Osteoblast (primary cell): ENCODE data around the gene WDR88. TPM values are rescaled to one million over a fixed set of nuclear protein-coding genes. Genes with fewer than 3 reads are reported as not detected.

Source experiments
- DNase-seq: peaks from one replicate; pipeline ENCODE4 v3.0.0; 2011; ENCODE audit warnings: low spot score, mixed read lengths; ENCODE audit not compliant: insufficient read length; ENCODE audit errors: missing footprints
- H2AFZ ChIP-seq: 2 replicates; pipeline ENCODE4 v1.6.0; 2011; ENCODE audit warnings: mild to moderate bottlenecking, low read length
- H3K27ac ChIP-seq: 2 replicates; pipeline ENCODE4 v1.5.1; 2011; ENCODE audit warnings: mild to moderate bottlenecking, low read depth, low read length, moderate library complexity
- H3K27me3 ChIP-seq: 2 replicates; pipeline ENCODE4 v1.6.0; 2012; ENCODE audit warnings: mild to moderate bottlenecking, control low read depth, inconsistent platforms, low read length, moderate library complexity; ENCODE audit not compliant: insufficient read depth
- H3K36me3 ChIP-seq: 2 replicates; pipeline ENCODE4 v1.5.1; 2011; ENCODE audit warnings: mild to moderate bottlenecking, low read length, control low read depth, moderate library complexity; ENCODE audit not compliant: insufficient read depth
- H3K4me1 ChIP-seq: 2 replicates; pipeline ENCODE4 v1.5.1; 2011; ENCODE audit warnings: mild to moderate bottlenecking, low read length, control low read depth, moderate library complexity; ENCODE audit not compliant: insufficient read depth
- H3K4me2 ChIP-seq: 2 replicates; pipeline ENCODE4 v1.6.0; 2011; ENCODE audit warnings: mild to moderate bottlenecking, low read length; ENCODE audit not compliant: insufficient read depth
- H3K4me3 ChIP-seq: fragments of 200-600 bp; sonication (generic); 3 replicates; pipeline ENCODE4 v1.5.1; 2012; ENCODE audit warnings: mild to moderate bottlenecking, low read length, inconsistent platforms; ENCODE audit not compliant: insufficient read depth
- H3K79me2 ChIP-seq: 2 replicates; pipeline ENCODE4 v1.6.0; 2012; ENCODE audit warnings: mild to moderate bottlenecking, low read length, control low read depth, inconsistent platforms; ENCODE audit not compliant: insufficient read depth
- H3K9me3 ChIP-seq: 2 replicates; pipeline ENCODE4 v1.5.1; 2011; ENCODE audit warnings: low read depth, low read length, control low read depth
- H4K20me1 ChIP-seq: 2 replicates; pipeline ENCODE4 v1.6.0; 2012; ENCODE audit warnings: mild to moderate bottlenecking, low read length, control low read depth; ENCODE audit not compliant: insufficient read depth
- total RNA-seq: library from RNA; depleted of rRNA; stranded (reverse); fragments of >200 nt; gene quantifications from 2 replicates; pipeline ENCODE4 v1.2.3, GENCODE V29; 2012
- TF ChIP-seq, protein P1 (sequence below): IDR thresholded peaks from 2 replicates; pipeline ENCODE4 v1.5.1; 2011; ENCODE audit warnings: mild to moderate bottlenecking, low read depth, low read length, moderate library complexity; ENCODE audit errors: extremely low read depth

Gene WDR88
- total RNA-seq, 1 donor: not detected

DNA sequence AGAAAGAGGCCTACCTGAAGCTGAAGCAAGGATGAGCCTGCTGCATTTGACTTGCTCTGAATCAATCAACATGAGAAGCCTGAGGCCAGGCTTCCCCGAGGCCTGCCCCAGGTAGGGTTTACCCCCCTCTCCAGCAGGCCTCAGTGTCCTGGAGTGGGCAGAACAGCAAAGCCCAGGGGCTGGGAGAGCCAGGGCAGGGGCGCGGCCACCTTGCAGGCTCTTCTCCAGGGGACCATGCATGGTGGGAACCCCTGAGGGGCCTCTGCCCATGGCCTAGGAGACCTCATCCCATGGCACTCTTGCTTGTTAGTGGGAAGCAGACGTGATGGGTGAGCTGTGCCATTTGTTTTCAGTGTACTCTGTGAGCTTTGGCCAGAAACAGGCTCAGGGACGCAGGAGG is 42.3 kb downstream of the WDR88 start:
- no peak overlapping the region for H2AFZ ChIP-seq
- no peak overlapping the region for H3K4me2 ChIP-seq
- DNase-seq: no peak
- H3K9me3 ChIP-seq: no peaks in the 10 kb centered on the region
- TF ChIP-seq, protein P1, sequence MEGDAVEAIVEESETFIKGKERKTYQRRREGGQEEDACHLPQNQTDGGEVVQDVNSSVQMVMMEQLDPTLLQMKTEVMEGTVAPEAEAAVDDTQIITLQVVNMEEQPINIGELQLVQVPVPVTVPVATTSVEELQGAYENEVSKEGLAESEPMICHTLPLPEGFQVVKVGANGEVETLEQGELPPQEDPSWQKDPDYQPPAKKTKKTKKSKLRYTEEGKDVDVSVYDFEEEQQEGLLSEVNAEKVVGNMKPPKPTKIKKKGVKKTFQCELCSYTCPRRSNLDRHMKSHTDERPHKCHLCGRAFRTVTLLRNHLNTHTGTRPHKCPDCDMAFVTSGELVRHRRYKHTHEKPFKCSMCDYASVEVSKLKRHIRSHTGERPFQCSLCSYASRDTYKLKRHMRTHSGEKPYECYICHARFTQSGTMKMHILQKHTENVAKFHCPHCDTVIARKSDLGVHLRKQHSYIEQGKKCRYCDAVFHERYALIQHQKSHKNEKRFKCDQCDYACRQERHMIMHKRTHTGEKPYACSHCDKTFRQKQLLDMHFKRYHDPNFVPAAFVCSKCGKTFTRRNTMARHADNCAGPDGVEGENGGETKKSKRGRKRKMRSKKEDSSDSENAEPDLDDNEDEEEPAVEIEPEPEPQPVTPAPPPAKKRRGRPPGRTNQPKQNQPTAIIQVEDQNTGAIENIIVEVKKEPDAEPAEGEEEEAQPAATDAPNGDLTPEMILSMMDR: no peak
- H3K4me1 ChIP-seq: peaks cover 25% of the 10 kb centered on the region
- H3K4me3 ChIP-seq: no peak overlapping the region
- no peaks in the 10 kb centered on the region for H3K36me3 ChIP-seq
- no peaks in the 10 kb centered on the region for H4K20me1 ChIP-seq
- H3K79me2 ChIP-seq: peaks cover 12% of the 10 kb centered on the region
- no peaks in the 10 kb centered on the region for H3K27me3 ChIP-seq
- H3K27ac ChIP-seq: no peak overlapping the region

DNA sequence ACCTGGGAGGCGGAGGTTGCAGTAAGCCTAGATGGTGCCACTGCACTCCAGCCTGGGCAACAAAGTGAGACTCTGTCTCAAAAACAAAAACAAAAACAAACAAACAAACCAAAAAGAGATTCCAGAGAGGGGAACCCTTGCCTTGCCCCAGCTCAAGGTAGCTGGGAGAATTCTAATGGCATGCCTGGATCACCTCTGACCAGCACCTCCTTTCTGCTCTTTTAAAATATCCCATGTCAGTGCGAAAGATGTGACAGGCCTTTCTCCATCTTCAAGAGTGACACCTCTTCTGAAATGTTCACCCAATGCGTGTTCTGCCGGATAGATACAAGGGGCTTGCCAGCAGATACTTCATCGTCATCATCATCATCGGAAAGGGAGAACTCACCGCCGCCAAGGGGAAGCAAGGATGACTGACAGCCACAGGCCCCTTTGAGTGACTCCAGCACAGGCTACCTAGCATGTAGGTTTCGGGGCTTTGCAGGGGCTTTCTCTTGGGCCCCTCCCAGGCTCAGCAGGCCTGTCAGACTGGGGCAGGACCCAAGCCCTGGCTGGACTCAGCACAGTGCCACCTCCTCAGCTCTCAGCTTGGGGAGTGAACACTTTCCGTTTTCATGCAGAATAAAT is 43.4 kb downstream of the WDR88 start:
- H2AFZ ChIP-seq: no peak overlapping the region
- no peaks in the 10 kb centered on the region for H3K9me3 ChIP-seq
- peaks cover 12% of the 10 kb centered on the region for H3K79me2 ChIP-seq
- H3K27ac ChIP-seq: no peak overlapping the region
- TF ChIP-seq, protein P1: no peak
- peaks cover 25% of the 10 kb centered on the region for H3K4me1 ChIP-seq
- no peaks in the 10 kb centered on the region for H3K27me3 ChIP-seq
- DNase-seq: no peak
- H3K4me3 ChIP-seq: peak overlapping the region; percentile 89
- no peaks in the 10 kb centered on the region for H4K20me1 ChIP-seq
- no peaks in the 10 kb centered on the region for H3K36me3 ChIP-seq
- peak overlapping the region; percentile 93 for H3K4me2 ChIP-seq

DNA sequence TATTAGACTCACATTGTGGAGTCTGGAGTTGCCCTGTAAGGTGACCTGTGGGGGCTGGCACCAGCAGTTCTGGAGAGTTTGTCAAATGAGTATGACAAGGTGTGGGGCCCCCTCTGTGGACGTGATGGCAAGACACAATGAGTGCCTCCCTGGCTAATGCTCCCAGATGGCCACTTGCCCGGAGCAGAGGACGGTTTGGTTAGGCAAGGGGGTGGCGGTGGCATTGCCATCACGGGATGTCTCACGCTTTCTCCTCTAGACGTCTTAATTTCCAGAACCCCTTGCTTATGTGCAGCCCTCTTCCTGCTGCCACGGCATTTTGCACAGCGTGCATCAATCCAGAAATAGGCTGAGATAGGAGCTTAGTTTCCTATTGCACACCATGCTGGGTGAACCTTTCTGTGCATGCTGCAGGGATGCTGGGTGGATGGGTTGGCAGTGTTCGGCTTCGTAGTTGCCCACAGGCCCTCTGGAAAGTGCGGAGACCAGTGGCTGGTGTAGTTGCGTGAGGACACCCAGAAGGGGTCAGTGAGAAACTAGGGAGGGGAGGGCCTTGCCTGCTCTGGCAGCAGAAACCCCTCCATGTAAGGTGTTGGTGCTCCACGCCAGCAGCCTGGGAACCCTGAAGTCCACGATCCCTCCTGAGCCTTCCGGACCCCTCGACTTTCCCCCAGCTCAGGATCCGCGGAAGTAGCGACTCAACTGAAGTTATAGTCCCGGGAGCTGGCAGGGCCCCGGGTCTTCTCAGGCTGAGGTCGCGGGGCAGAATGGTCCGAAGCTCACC is 44.2 kb downstream of the WDR88 start:
- peaks cover 25% of the 10 kb centered on the region for H3K4me1 ChIP-seq
- H3K36me3 ChIP-seq: no peaks in the 10 kb centered on the region
- H3K9me3 ChIP-seq: no peaks in the 10 kb centered on the region
- peak overlapping the region; percentile 89 for H3K4me3 ChIP-seq
- H2AFZ ChIP-seq: peak overlapping the region; percentile 95
- H4K20me1 ChIP-seq: no peaks in the 10 kb centered on the region
- H3K4me2 ChIP-seq: peak overlapping the region; percentile 93
- peak overlapping the region; percentile 85 for H3K27ac ChIP-seq
- peaks cover 12% of the 10 kb centered on the region for H3K79me2 ChIP-seq
- TF ChIP-seq, protein P1: no peak
- H3K27me3 ChIP-seq: no peaks in the 10 kb centered on the region
- DNase-seq: peak; percentile 89
